Embryonic facial prominence (tissue), 1 donor: ENCODE data around the gene DIS3L2.
"Not testable (repeated sequence)": the region's sequence is repeated elsewhere in the genome, so short reads cannot be mapped to it uniquely, and the experiment has no call there.

Experiments
- DNase-seq: peaks from one replicate; pipeline ENCODE4 v3.0.0-alpha.2; 2016; ENCODE audit errors: extremely low spot score

The DIS3L2 gene

GRCh38 chr2:232115728-232116361, 154.3 kb downstream of the DIS3L2 start:
- not testable (repeated sequence) for DNase-seq

DNA sequence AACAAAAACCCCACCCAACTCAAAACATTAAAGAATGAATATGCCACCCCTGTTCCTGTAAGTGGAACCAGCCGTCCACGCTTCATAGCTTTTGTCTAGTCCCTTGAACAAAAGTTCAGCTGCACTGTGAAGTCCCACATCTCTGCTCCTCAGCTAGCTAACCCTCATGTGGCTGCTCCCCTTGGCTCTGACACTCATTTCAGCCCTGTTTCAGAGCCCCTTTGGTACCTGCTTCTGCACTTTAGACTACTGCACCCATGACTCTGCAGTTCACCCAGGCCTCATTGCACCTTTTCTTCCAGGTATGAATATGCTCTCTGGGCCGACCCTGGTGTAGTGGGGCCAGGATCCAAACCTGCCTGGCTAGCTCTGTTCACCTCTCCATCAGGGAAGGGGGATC, 155.3 kb downstream of the DIS3L2 start:
- DNase-seq, result no peak

DNA sequence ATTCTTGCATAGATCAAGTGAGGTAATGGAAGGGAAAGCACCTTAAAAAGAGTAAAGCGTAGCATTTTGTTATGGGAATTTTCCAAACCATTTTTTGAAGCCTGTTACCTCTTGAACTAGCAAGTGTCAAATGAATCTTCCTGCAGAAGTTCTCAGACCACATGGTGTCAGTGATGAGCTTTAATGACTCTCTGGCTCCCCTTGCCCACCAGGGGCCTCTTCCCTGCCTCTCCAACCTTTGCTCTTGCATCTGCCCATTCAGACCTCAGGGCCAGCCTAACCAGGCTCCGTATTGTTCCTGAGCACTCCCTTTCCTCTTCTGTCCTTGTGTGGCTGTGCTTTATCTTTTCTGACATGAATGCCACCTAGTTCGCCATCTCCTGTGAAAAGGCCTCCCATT, 155.9 kb downstream of the DIS3L2 start:
- DNase-seq, result no peak

GRCh38 chr2:232120911-232121310, 159.4 kb downstream of the DIS3L2 start:
- DNase-seq, result no peak

GRCh38 chr2:232124309-232124708, 162.8 kb downstream of the DIS3L2 start:
- DNase-seq, result no peak

- no peak for DNase-seq
Observed at GRCh38 chr2:232126301-232127099, 165.0 kb downstream of the DIS3L2 start.

DNA sequence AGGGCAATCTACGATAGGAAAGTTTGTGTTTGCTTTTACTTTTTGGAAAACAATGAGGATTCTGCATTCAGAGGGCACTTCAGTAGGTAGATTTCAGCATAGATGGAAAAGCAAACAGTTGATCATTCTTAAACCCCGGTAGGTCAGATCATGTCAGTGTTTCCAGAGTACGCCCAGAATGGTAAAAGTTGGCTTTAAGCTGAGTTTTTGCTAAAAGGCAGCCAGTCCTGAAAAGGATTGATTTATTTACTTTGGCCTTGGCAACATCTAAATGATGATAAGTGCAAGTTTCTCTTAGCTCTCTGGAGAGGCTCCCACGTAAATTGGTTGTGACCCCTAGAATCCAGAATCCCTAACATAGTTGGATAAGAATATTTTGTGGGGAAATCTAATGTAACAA, 168.0 kb downstream of the DIS3L2 start:
- no peak for DNase-seq

DNA sequence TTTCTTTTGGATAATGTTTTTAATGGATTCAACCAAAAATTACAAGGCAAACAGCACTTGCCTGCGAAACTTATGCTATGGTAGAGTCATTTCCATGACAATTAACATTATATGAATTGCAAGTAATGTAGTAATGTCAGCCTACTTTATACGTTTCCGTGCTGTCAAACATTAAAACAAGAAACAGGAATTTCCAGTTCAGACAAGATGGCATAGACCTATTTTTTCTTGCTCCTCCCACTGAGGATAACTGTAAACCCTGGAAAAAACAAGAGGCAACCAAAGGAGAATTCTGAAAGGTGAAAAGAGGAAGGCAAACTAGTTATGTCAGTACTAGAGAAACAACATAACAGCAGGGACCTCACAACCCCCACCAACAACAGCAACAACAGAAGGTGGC, 170.7 kb downstream of the DIS3L2 start:
- peak; percentile 29 for DNase-seq

DNA sequence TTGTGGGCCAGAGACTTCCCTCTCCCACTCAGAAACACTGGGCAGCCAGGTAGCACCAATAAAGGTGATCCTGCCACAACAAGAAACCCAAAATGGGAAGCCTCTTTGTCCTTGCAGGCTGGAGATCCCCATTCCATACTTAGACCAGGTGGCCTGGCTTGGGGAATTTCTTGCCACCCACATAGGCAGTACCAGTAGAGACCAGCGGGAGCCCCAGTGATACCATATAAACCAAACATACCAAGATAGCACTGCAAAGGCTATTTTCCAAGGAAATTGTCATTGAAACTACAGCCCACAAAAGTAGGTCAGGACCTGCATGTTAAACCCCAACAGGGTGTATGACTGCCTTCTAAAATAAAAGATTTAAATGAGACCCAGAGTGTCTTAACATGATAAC, 171.6 kb downstream of the DIS3L2 start:
- DNase-seq, result no peak

GRCh38 chr2:232134939-232135338, 173.4 kb downstream of the DIS3L2 start:
- DNase-seq, result no peak

- no peak for DNase-seq
Observed at GRCh38 chr2:232137356-232138147, 176.0 kb downstream of the DIS3L2 start.

GRCh38 chr2:232138441-232138840, 176.9 kb downstream of the DIS3L2 start:
- DNase-seq, result no peak

DNA sequence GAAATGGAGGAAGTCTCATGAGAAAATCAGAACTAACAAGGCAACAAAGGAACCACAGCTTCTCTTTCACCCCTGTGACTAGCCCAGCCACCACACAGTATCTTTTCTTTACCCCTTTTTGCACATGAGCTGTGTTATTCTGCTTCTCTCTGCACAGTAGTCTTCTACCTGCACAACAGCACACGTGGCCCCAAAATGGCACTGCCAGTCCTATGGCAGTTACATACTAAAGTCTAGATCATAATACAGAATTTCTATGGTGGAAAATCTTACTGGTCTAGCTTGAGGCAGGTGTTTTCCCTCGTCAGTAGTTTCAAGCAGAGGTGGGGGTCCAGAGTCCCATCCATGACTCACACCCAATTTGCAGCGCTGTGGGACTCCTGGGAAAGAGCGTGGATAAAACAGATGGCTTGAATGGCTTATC, 177.7 kb downstream of the DIS3L2 start:
- DNase-seq, result no peak

GRCh38 chr2:232139786-232140562, 178.5 kb downstream of the DIS3L2 start:
- no peak for DNase-seq

DNA sequence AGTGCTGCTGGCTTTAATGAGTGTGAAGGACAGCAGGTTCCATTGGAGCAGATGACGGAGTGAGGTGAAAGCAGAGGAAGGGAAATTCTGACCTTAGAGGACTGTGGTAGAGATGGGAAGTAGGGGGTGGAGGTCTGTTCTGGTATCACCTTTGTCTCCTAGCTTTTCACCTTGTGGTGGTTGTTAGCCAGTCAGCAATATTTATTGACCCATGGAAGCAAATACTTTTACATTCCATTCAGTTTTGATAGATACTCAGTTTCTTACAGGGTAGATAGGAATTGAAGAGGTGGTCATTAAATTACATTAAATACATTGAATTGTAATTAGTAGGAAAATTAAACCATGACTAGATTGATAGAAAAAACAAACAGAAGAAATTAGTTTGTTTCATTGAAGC, 180.1 kb downstream of the DIS3L2 start:
- DNase-seq, result no peak

DNA sequence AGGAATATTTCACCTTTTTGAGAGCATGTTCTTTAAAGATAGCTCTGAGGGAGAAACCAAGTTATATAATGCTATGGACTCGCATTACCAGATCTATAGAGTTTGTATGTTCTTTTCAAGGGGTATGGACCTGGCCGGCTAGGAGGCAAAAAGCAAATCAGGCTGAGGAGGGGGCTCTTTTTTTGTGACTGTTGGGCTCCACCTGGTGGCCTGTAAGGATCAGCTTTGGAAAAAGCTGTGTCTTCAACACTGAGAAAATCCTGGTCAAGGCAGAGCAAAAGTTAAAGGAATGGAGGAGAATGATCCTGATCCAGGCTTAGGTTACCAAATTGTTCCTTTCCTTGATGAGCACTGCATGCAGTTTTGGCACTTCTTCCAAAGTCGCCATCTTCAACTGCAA, 180.5 kb downstream of the DIS3L2 start:
- DNase-seq, result no peak

GRCh38 chr2:232142502-232142901, 181.0 kb downstream of the DIS3L2 start:
- no peak for DNase-seq

DNA sequence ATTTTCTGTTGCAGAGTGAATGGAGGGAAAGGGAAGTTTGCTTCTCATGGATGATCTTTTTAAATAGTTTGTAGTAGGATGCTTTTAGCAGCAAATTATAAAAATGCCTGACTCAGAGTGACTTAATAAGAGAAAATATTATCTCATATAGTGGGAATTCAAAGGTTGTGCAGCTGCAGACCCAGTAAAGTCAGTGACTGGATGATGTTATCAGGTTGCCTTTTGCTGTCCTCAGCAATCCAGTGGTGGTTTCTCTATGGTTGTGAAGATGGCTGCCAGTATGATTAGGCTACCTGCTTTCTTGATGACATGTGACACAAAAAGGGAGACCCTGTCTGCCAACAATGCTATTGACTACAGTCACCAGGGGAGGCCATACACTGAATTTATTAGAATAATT, 184.8 kb downstream of the DIS3L2 start:
- no peak for DNase-seq

DNA sequence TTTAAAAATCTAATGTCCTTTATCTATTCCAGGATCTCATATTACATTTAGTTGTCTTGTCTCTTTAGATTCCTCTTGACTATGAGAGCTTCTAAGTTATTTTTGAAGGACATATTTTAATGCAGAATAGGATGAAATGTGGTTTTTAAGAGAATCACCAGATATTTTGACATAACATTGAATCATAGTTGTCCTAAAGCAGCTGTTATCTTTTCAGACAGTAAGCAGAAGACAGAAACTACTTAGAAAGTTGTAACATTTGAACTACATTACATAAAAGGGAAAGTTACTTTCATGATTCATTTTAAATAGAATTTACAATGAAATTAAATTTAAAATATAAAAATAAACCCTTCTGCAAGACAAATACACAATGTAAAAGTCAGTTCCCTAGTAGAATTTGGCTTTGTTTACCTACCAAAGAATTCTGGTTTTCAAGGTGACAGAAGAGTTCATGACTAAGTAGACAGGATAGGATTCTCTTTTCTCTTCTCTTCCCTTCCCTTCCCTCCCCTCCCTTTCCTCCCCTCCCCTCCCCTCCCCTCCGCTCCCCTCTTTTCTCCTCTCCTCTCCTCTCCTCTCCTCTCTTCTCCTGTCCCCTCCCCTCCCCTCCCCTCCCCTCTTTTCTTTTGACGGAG, 186.0 kb downstream of the DIS3L2 start:
- no peak for DNase-seq

GRCh38 chr2:232162187-232162586, 200.7 kb downstream of the DIS3L2 start:
- DNase-seq, result no peak

DNA sequence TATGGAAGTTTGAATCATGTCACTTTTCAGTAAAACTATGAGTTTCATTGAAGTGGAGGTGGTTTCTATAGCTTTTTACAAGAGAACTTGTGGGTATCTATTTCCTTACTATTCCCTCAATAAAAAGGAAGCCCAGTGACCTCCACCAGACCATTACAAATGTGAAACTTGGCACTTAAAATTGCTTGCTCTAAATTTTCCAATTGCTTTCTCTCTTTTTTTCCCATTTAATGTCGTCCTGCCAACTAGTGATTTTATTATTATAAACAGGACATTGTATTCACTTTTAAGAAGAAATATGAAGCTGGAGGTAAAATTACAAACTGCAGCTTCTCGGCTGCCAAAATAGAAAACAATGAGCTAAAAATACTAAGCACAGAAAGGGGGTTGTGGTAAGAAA, 208.9 kb downstream of the DIS3L2 start:
- DNase-seq, result no peak
